HepG2 (cell line): Measurements from ENCODE around the gene SIAE. TPM values are rescaled to one million over a fixed set of nuclear protein-coding genes. Genes with fewer than 3 reads are reported as not detected.

Experiments used
- ATAC-seq: fragments of 200-7000 bp; cut with Tn5 transposase; 3 replicates; pipeline ENCODE4 v1.9.1; 2020; ENCODE audit warnings: mild to moderate bottlenecking, moderate library complexity
- BruUV-seq: library from RNA; stranded (reverse); fragments of 400-500 nt; replicated peaks from 2 replicates; lab custom pipeline; 2021; lab: Mats Ljungman, UMichigan
- CTCF ChIA-PET: fragments of 300-600 bp; formaldehyde crosslinking; extraction: SDS; loops from one replicate; lab custom pipeline; 2021; ENCODE audit warnings: low total read pairs, inconsistent platforms, low intra/inter-chr PET ratio; lab: Yijun Ruan, JAX
- POLR2A ChIA-PET: fragments of 350-600 bp; sonication (Branson Sonifier 250); formaldehyde crosslinking; loops from one replicate; lab custom pipeline; 2020; ENCODE audit warnings: antibody characterized with exemption, inconsistent platforms; lab: Yijun Ruan, JAX
- DNase-seq: peaks from one replicate; pipeline ENCODE4 v3.0.0-alpha.2; 2015; ENCODE audit warnings: low spot score
- FAIRE-seq: peaks from 3 replicates; lab custom pipeline; 2011; peaks lifted over from hg19 to GRCh38; lab: Jason Lieb, UNC
- H2AFZ ChIP-seq: one replicate; pipeline ENCODE4 v1.6.1; 2011; ENCODE audit warnings: low read length, inconsistent platforms
- H3K27ac ChIP-seq: fragments of 300-600 bp; 3 replicates; pipeline ENCODE4 v1.8.0; 2011; ENCODE audit warnings: mixed run types, mild to moderate bottlenecking, mixed read lengths, low read length, inconsistent platforms; ENCODE audit not compliant: insufficient read depth; ENCODE audit errors: extremely low read length
- H3K27me3 ChIP-seq, 2 experiments: fragments of 200-600 bp in 1 of 2; 2 replicates in 1 of 2; 3 replicates in 1 of 2; pipeline versions ENCODE4 v1.6.0 to v1.8.0; 2011; ENCODE audit warnings: low read length in 2 of 2, mild to moderate bottlenecking in 2 of 2, moderate library complexity in 2 of 2, inconsistent platforms in 1 of 2; ENCODE audit not compliant: insufficient read depth in 2 of 2, control insufficient read depth in 1 of 2
- H3K36me3 ChIP-seq, 2 experiments: fragments of 200-600 bp in 1 of 2; replicated peaks in 1 of 2; 2 replicates in 1 of 2; 3 replicates in 1 of 2; pipeline versions ENCODE4 v1.5.1 to v1.8.0; 2011; ENCODE audit warnings: low read length in 2 of 2, inconsistent platforms in 1 of 2; ENCODE audit not compliant: insufficient read depth in 2 of 2, control insufficient read depth in 1 of 2
- H3K4me1 ChIP-seq: 2 replicates; pipeline ENCODE4 v1.5.1; 2012; ENCODE audit warnings: low read length, inconsistent platforms; ENCODE audit not compliant: insufficient read depth
- H3K4me2 ChIP-seq: 2 replicates; pipeline ENCODE4 v1.6.0; 2011; ENCODE audit warnings: low read depth, low read length, inconsistent platforms
- H3K4me3 ChIP-seq, 3 experiments: fragments of 200-600 bp in 1 of 3; sonication (generic), shearing (Covaris generic) in 1 of 3; replicated peaks in 1 of 3; 2 replicates each; pipeline ENCODE4 v1.5.1; 2011 to 2016; ENCODE audit warnings: low read length in 3 of 3, inconsistent platforms in 2 of 3, low read depth in 2 of 3, mild to moderate bottlenecking in 2 of 3, control low read depth in 1 of 3, mixed read lengths in 1 of 3; ENCODE audit not compliant: insufficient read depth in 1 of 3
- H3K79me2 ChIP-seq: one replicate; pipeline ENCODE4 v1.6.1; 2011; ENCODE audit warnings: low read length, inconsistent platforms; ENCODE audit not compliant: insufficient read depth
- H3K9ac ChIP-seq: 2 replicates; pipeline ENCODE4 v1.6.0; 2011; ENCODE audit warnings: mild to moderate bottlenecking, low read depth, low read length, inconsistent platforms; ENCODE audit not compliant: insufficient read depth
- H3K9me3 ChIP-seq: 2 replicates; pipeline ENCODE4 v1.5.1; 2012; ENCODE audit warnings: mild to moderate bottlenecking, low read length
- H4K20me1 ChIP-seq: 2 replicates; pipeline ENCODE4 v1.6.0; 2011; ENCODE audit warnings: inconsistent platforms, mild to moderate bottlenecking, low read length, moderate library complexity; ENCODE audit not compliant: insufficient read depth
- DMTF1 ChIP-seq: sonication (generic); formaldehyde crosslinking; IDR thresholded peaks from 2 replicates; pipeline ENCODE4 v1.4.0; 2020; ENCODE audit warnings: mild to moderate bottlenecking, missing genetic modification reagents
- HDAC6 ChIP-seq: fragments of 200-600 bp; sonication (generic); IDR thresholded peaks from 2 replicates; pipeline ENCODE4 v1.7.0; 2017; ENCODE audit warnings: mild to moderate bottlenecking, antibody characterized with exemption, low read length, low read depth
- KDM6A ChIP-seq: IDR thresholded peaks from 2 replicates; pipeline ENCODE4 v1.6.1; 2016; ENCODE audit warnings: low read depth
- LCORL ChIP-seq, 2 experiments: fragments of 450-650 bp in 1 of 2; sonication (generic) in 1 of 2; formaldehyde crosslinking in 1 of 2; IDR thresholded peaks; 2 replicates each; pipeline versions ENCODE4 v1.5.0 to v1.6.1; 2017 to 2020; ENCODE audit warnings: antibody characterized with exemption in 1 of 2, missing genetic modification reagents in 1 of 2
- RXRA ChIP-seq: sonication (generic); formaldehyde crosslinking; IDR thresholded peaks from 2 replicates; pipeline ENCODE4 v1.5.1; 2020; ENCODE audit warnings: missing genetic modification reagents
- SNAPC5 ChIP-seq: sonication (generic); formaldehyde crosslinking; IDR thresholded peaks from 2 replicates; pipeline ENCODE4 v1.8.1; 2023; ENCODE audit warnings: mild to moderate bottlenecking, missing genetic modification reagents, borderline replicate concordance
- USF2 ChIP-seq, 2 experiments: sonication (generic) in 1 of 2; formaldehyde crosslinking in 1 of 2; IDR thresholded peaks; 2 replicates each; pipeline versions ENCODE4 v1.5.1 to v1.6.1; 2011 to 2020; ENCODE audit warnings: borderline replicate concordance in 1 of 2, low read depth in 1 of 2, low read length in 1 of 2, mild to moderate bottlenecking in 1 of 2, missing genetic modification reagents in 1 of 2, moderate library complexity in 1 of 2
- ZMAT5 ChIP-seq: sonication (generic); formaldehyde crosslinking; IDR thresholded peaks from 2 replicates; pipeline ENCODE4 v1.5.0; 2020; ENCODE audit warnings: mild to moderate bottlenecking, low read depth, missing genetic modification reagents, borderline replicate concordance
- ZNF605 ChIP-seq: sonication (generic); formaldehyde crosslinking; IDR thresholded peaks from 2 replicates; pipeline ENCODE4 v1.8.0; 2022; ENCODE audit warnings: mild to moderate bottlenecking, missing genetic modification reagents
- ZNF619 ChIP-seq: sonication (generic); formaldehyde crosslinking; IDR thresholded peaks from 2 replicates; pipeline ENCODE4 v1.4.0; 2020; ENCODE audit warnings: mild to moderate bottlenecking, missing genetic modification reagents
- in situ Hi-C: cut with HindIII; loops from 2 replicates; pipeline ENCODE4 v1.10.0; 2017; ENCODE audit warnings: low pct_unique_long_range_greater_than_20kb; ENCODE audit not compliant: extremely low pct_ligation_motif_present
- intact Hi-C: fragments of 100-400 bp; cut with micrococcal nuclease; formaldehyde crosslinking; loops from one replicate; pipeline ENCODE4 v1.10.0; 2022; ENCODE audit not compliant: unreplicated experiment
- polyA plus RNA-seq, 8 experiments: library from polyadenylated mRNA; depleted of rRNA in 3 of 8; stranded (reverse) in 7 of 8; unstranded in 1 of 8; fragments of >200 nt; fragmentation: Illumina TruSeq in 4 of 8; extraction: Trizol in 4 of 8; gene quantifications; 2 replicates each; pipeline versions ENCODE4 v1.2.1 to v1.2.3, GENCODE V29; 2011 to 2016; ENCODE audit warnings: low read depth in 4 of 8, missing spikeins in 1 of 8, mixed read lengths in 1 of 8; ENCODE audit not compliant: insufficient read depth in 1 of 8
- total RNA-seq, 5 experiments: library from RNA; depleted of rRNA; stranded (reverse); fragments of >200 nt; fragmentation: Illumina TruSeq; extraction: Trizol; gene quantifications; 2 replicates each; pipeline ENCODE4 v1.2.3, GENCODE V29; 2016; ENCODE audit warnings: low read depth in 1 of 5

Gene SIAE
- total and polyA plus RNA-seq, 2 of the 13 experiments (the other 11 are each of a cell fraction or from before 2014, with no cell fraction given): 7.0 to 22.4 TPM

GRCh38 chr11:124662106-124662505, 11.4 kb downstream of the SIAE start (continued):
- no peak for TF ChIP-seq DMTF1 (CRISPR knock-in tag)
- no peak for TF ChIP-seq HDAC6
- no peak for TF ChIP-seq SNAPC5
- no peak for TF ChIP-seq USF2 (IDR thresholded peaks at IDR 0.05; ENCODE audit: low read depth, low read length)
- TF ChIP-seq USF2 (CRISPR knock-in tag; IDR thresholded peaks at IDR 0.05; ENCODE audit: borderline replicate concordance): no peak
- no peak for TF ChIP-seq ZMAT5 (CRISPR knock-in tag)
- no peak for TF ChIP-seq KDM6A (CRISPR knock-in tag)

- H3K27ac ChIP-seq: no peak overlapping the region
- no peaks in the 10 kb centered on the region for H4K20me1 ChIP-seq
- no peaks in the 10 kb centered on the region for H3K36me3 ChIP-seq
- ChIA-PET CTCF (no interaction called here), POLR2A (no interaction called here)
- no peak overlapping the region for H3K9ac ChIP-seq
- H2AFZ ChIP-seq: no peak overlapping the region
- H3K4me1 ChIP-seq: no peaks in the 10 kb centered on the region
- intact Hi-C loops: no loop called here
- no peaks in the 10 kb centered on the region for H3K27me3 ChIP-seq
- no peaks in the 10 kb centered on the region for H3K9me3 ChIP-seq
- no peak for FAIRE-seq
- no TSS peak for BruUV-seq
- no peak overlapping the region for H3K4me2 ChIP-seq
- in situ Hi-C loops: no loop called here
- TF ChIP-seq ZNF619: no peak
- no peak for TF ChIP-seq RXRA (CRISPR knock-in tag)
- TF ChIP-seq ZNF605 (CRISPR knock-in tag): no peak
- peak; percentile 92 for TF ChIP-seq LCORL (IDR thresholded peaks at IDR 0.05)
- no peak for TF ChIP-seq LCORL (CRISPR knock-in tag; IDR thresholded peaks at IDR 0.05)
- DNase-seq: no peak
- H3K4me3 ChIP-seq: no peak overlapping the region
- H3K79me2 ChIP-seq: no peaks in the 10 kb centered on the region
- ATAC-seq: no peak
Observed at GRCh38 chr11:124661553-124661952, 12.0 kb downstream of the SIAE start.
